ENCODE measurements around the gene AMBRA1.
A peak's percentile ranks its signal among the peaks of the same experiment; 100 is the strongest.

The AMBRA1 gene

GRCh38 chr11:46367244-46367915, 226.4 kb downstream of the AMBRA1 start:
- DNase-seq (ENCODE audit: low read depth), result no peak
- no peak overlapping the region for H3K4me3 ChIP-seq (ENCODE audit: low read depth, low read length)

DNA sequence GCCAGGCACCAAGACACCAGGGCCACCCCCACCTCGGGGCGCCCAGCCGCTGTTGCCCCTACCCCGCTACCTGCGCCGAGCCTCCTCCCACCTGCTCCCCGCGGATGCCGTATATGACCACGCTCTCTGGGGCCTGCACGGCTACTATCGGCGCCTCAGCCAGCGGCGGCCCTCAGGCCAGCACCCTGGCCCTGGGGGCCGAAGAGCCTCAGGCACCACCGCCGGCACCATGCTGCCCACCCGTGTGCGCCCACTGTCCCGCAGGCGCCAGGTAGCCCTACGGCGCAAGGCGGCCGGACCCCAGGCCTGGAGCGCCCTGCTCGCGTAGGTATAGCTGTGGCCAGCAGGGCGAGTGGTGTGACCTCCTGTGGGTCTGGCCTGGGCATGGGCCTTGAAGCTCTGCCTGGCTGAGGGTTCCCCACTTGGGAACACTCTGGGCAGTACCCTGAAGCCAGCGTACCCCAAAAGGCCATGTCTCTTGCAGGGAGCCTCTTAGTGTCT, 227.1 kb downstream of the AMBRA1 start:
- no peak overlapping the region for H3K4me3 ChIP-seq (ENCODE audit: low read depth, low read length)
- no peak for DNase-seq (ENCODE audit: low read depth)

DNA sequence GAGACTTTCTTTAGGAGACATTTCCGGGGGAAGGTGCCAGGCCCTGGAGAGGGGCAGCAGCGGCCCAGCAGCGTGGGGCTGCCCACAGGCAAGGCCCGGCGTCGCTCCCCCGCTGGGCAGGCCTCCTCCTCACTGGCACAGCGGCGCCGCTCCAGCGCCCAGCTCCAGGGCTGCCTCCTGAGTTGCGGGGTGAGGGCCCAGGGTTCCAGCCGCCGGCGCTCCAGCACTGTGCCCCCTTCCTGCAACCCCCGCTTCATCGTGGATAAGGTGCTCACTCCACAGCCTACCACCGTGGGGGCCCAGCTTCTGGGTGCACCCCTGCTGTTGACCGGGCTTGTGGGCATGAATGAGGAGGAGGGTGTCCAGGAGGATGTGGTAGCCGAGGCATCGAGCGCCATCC, 227.6 kb downstream of the AMBRA1 start:
- DNase-seq (ENCODE audit: low read depth), result no peak
- no peak overlapping the region for H3K4me3 ChIP-seq (ENCODE audit: low read depth, low read length)

GRCh38 chr11:46364791-46365190, 229.0 kb downstream of the AMBRA1 start:
- DNase-seq (ENCODE audit: low read depth), result no peak
- H3K4me3 ChIP-seq (ENCODE audit: low read depth, low read length), result no peak overlapping the region

DNA sequence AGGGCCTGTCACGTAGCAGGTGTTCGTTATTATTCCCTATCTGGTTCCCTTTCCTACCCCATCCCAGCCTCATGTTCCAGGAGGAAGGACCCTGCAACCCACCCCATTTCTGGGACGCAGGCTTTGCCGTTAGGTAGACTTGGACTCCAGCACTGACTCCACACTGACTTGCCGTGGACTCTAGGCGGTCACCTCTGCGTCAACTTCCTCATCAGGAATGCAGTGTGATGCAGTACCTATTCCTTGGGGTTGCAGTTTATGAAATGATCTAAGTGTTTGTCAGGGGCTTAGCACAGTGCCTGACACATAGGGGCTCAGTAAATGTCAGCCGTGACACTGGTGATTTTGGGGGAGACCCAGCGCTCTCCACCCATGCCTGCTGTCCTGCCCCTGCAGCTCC, 229.8 kb downstream of the AMBRA1 start:
- DNase-seq (ENCODE audit: low read depth), result no peak

DNA sequence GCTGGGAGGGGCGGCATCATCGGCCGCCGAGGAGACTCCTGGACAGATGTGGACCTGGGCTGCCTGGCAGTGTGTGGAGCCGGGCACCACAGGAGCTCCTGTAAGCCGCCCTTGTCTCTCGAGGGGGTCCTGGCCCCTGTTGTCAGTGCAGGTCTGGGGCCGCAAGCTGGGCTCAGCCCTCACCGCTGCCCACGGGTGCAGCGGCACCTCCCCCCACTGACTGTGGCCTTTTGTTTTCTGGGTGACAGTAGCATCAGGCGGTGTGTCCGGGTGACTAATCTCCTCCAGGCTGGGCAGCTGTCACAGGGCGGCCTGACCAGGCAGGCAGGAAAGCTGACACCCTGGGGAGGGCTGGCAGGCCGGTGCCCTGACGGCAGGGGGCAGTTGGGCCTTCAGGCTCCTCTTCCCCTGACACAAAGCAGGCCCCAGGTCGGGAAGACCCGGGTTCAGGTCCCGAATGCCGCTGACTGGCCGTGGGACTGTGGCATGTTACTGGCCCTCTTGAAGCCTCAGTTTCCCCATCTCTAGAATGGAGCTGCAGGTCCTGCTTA, 230.3 kb downstream of the AMBRA1 start:
- H3K4me3 ChIP-seq (ENCODE audit: low read depth, low read length), result no peak overlapping the region
- no peak for DNase-seq (ENCODE audit: low read depth)

More for the DNA sequence above, 229.8 kb downstream of the AMBRA1 start:
- H3K4me3 ChIP-seq (ENCODE audit: low read depth, low read length), result no peak overlapping the region

GRCh38 chr11:46363031-46363407, 230.8 kb downstream of the AMBRA1 start:
- no peak for DNase-seq (ENCODE audit: low read depth)
- no peak overlapping the region for H3K4me3 ChIP-seq (ENCODE audit: low read depth, low read length)

DNA sequence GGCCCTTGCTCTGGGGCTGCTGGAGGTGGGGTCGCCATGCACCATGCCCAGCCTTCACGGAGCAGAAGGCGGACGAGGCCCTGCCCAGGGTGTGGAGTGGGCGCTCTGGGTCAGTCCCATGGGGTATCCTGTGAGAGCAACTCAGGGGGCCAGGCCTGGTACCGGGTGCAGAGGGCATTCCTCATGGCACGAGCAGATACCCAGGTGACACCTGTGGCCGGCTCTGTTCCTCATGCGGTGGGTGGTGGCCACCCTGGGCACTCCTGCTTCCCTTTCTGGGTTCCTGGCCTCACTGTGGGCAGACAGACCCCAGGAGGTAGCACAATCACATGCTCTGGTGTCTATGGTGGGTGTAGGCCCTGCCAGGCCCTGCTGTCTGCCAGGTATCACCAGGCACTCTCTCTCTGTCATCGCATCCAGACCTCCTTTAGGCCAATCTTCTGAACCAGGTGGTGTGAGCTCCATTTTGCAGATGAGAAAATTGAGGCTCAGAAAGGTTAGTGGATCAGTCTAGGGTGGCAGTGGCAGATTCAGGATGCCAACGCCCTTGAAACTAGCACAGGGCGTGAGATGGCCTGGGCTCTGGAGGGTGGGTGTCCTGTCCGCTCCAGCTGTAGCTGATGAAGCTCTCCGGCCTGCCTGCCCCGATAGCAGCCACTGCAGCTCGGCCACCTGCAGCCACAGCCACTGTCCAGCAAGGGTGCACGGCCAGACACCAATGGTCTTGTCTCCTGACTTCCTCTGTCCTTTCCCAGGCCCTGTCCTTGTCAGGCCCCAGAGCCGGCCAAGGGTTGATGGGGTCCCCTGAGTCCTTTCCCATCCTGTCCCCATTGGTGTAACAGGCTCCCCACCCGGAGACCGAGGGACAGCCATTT, 231.4 kb downstream of the AMBRA1 start:
- H3K4me3 ChIP-seq (ENCODE audit: low read depth, low read length), result peak overlapping the region; percentile 39
- no peak for DNase-seq (ENCODE audit: low read depth)

- peak overlapping the region; percentile 39 for H3K4me3 ChIP-seq (ENCODE audit: low read depth, low read length)
- no peak for DNase-seq (ENCODE audit: low read depth)
These were observed 232.3 kb downstream of the AMBRA1 start for GRCh38 chr11:46361283-46362155.

GRCh38 chr11:46360878-46361277, 232.9 kb downstream of the AMBRA1 start:
- H3K4me3 ChIP-seq (ENCODE audit: low read depth, low read length), result peak overlapping the region; percentile 39

DNA sequence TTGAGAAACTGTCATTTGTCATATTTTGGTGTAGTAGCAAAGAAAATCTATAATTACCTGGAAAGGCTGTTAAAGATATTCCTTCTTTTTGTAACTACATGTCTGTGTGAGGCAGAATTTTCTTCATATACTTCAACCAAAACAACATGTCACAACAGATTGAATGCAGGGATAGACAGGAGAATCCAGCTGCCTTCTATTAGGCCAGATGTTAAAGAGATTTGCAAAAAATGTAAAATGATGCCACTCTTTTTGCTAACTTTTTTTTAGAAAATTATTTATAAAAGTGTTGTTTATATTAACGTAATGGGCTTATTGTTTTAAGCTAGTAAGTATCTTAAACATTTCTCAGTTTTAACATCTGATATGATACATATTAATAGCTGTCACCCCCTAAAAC, 233.9 kb downstream of the AMBRA1 start:
- no peak overlapping the region for H3K4me3 ChIP-seq (ENCODE audit: low read depth, low read length)
- no peak for DNase-seq (ENCODE audit: low read depth)

More at GRCh38 chr11:46360878-46361277, 232.9 kb downstream of the AMBRA1 start:
- DNase-seq (ENCODE audit: low read depth), result no peak

GRCh38 chr11:46357483-46357936, 236.3 kb downstream of the AMBRA1 start:
- H3K4me3 ChIP-seq (ENCODE audit: low read depth, low read length), result no peak overlapping the region
- DNase-seq (ENCODE audit: low read depth), result no peak

DNA sequence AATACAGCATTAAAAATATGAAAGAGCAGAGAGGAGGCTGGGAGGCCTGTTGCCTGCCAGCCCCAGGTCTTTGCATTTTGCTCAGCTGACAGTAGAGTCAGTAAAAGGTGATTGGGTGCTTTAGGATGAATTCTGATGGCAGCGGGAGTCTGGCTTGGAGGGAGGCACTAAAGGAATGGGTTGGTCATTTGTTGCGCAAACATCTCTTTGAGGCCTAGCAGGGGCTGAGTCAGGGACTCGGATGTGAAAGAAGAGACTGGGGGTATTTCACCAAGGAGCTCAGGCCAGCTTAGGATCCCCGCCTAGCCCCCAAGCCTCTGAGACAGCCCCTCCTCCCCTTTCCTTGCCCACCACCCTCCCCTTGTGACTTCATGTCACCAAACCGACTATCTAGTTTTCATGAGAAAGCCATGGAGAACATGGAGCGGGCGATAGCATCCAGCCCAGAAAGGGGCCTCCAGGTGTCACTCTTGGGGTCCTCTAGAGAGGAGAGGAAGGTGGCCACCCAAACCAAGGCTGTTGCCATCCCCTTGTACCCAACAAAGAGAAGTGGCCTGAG, 236.8 kb downstream of the AMBRA1 start:
- no peak for DNase-seq (ENCODE audit: low read depth)
- H3K4me3 ChIP-seq (ENCODE audit: low read depth, low read length), result no peak overlapping the region

- no peak overlapping the region for H3K4me3 ChIP-seq (ENCODE audit: low read depth, low read length)
- no peak for DNase-seq (ENCODE audit: low read depth)
These were observed 240.1 kb downstream of the AMBRA1 start for GRCh38 chr11:46353698-46354097.

DNA sequence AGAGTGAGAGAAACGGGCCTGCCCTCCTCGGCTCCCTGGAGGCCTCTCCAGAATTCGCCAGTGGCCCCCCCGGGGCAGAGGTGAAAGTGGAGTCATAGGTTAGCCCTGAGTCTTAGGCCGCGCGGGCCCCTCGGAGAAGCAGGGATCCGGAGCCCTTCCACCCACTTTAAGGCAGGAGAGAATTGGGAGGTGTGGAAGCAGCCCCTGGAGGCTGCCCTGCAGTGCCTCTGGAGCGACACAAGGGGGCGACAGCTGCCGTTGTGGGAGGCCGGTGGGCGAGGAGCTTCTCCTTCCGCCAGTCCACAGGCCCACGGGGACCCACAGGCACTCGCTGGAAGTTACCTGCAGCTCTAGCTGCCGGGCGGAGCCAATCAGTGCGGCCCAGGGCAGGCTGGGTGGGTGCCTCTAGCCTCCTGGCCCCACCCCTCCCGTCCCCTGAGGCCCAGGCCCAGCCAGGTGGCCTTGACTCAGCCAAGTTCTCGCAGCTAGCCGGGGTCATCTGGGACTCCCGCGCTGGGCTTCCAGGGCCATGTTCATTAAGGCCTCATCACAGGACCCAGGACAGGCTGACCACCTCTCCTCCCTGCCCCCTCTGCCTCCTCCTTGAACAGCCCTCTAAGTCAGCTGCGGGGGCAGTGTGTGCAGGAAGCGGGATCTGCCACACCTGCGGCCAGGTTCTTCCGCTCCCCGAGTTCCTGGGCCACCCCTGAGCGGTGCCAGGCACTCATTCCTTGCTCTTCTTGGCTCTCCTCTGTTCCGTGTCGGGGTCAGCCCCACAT, 241.6 kb downstream of the AMBRA1 start:
- DNase-seq (ENCODE audit: low read depth), result no peak

GRCh38 chr11:46351606-46352005, 242.2 kb downstream of the AMBRA1 start:
- no peak overlapping the region for H3K4me3 ChIP-seq (ENCODE audit: low read depth, low read length)
- no peak for DNase-seq (ENCODE audit: low read depth)

More for the DNA sequence above, 241.6 kb downstream of the AMBRA1 start:
- peak overlapping the region; percentile 26 for H3K4me3 ChIP-seq (ENCODE audit: low read depth, low read length)

GRCh38 chr11:46351148-46351547, 242.7 kb downstream of the AMBRA1 start:
- H3K4me3 ChIP-seq (ENCODE audit: low read depth, low read length), result no peak overlapping the region
- no peak for DNase-seq (ENCODE audit: low read depth)

DNA sequence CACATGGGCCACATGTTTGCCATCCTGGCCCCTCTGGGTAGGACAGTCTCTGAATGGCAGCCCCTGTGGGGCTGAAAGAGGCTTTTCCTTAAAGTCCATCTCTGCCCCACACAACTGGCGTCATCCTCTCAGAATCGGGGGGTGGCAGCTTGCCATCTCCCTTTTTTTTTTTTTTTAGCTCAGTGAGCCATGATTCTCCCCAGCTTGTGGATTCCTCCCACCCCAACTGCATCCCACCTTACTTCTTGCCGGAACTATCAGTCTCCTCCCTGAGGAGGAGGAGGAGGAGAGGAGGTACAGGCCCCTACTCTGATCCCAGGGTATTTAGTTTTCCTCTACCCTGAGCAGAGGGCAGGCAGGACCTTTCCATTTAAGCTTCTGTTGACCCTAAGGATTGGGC, 243.1 kb downstream of the AMBRA1 start:
- H3K4me3 ChIP-seq (ENCODE audit: low read depth, low read length), result no peak overlapping the region
- no peak for DNase-seq (ENCODE audit: low read depth)
